ENCODE measurements around the gene DSG3.

DSG3 gene

GRCh38 chr18:31436825-31437224 is 10.7 kb upstream of the DSG3 start:
- DNase-seq = no peak

- no peak for DNase-seq
Observed at GRCh38 chr18:31438402-31438801, 9.1 kb upstream of the DSG3 start.

DNA sequence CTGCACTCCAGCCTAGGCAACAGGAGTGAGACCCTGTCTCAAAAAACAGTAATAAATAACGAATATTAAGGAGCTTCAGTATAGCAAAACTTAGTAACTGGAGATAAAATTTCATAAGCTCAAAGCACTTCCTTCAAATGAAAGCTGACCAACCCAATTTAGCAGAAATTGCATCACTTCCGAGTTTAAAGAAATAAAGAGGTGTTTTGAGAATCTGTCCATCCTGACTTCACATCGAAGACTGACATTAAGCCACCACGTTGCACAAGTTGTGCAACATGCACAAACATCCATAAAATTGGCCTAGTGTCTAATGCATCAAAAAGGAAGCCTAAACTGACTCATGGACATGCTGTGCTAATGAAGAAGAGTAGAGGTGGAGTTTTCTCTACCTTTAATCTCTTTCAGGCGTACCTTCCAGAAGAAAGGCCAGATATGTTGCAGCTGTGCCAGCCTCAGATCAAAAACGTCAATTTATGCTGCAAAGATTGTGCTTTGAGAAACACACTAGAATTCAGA is 7.7 kb upstream of the DSG3 start:
- DNase-seq = no peak

- no peak for DNase-seq
Observed at GRCh38 chr18:31440787-31441186, 6.8 kb upstream of the DSG3 start.

- DNase-seq = no peak
Observed at GRCh38 chr18:31441493-31441892, 6.0 kb upstream of the DSG3 start.

- no peak for DNase-seq
Observed at GRCh38 chr18:31444142-31444541, 3.4 kb upstream of the DSG3 start.

DNA sequence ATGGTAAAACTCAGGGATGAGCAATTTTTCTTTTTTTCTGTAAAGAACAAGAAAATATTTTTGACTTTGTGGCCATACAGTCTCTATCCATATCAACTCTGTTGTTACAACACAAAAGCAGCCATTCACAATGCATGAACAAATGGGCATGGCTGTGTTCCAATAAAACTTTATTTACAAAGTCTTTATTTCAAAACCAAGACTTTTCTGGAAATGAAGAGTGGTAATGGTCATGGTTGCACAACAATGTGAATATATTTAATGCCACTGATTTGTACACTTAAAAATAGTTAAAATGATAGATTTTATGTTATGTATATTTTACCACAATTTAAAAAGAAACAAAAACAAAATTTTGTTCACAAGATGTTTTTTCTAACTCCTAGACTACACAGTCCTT is 1.6 kb upstream of the DSG3 start:
- no peak for DNase-seq

DNA sequence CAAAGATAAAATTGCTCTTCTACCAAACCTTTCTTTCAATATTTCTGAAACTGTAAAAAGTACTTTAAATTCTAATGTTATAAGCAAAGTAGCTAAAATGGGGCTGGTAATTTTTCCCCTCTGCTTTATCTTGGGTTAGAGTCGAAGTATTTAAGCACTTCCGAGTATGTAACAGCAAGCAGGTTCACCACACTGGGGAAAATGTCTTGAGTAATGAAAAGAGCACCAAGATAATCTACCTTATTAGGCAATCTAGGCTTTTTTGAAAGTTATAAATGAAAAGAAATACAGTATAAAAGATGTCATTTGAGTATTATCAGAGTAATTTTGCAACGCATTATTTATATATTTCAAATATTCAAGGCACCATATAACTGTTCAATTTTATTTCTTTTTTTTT is 687 bp upstream of the DSG3 start:
- DNase-seq = no peak

DNA sequence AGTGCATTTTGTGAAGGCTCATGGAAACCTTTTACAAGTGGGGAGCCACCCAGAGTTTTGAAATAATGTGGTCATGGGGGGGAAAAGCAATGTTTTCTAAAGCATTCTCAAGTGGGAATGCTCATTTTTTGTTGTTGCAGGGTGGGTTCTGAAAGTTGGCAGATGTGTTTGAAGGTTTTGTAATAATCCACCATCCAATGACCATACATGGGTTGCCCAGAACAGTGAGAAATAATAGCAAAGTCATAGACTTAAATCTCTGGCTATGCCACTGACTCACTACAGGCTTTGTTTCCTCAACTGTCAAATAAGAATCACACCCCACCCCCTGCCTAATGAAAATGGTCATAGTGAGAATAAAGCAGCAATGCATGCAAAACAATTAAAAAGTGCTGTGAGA is 2.9 kb downstream of the DSG3 start:
- no peak for DNase-seq

DNA sequence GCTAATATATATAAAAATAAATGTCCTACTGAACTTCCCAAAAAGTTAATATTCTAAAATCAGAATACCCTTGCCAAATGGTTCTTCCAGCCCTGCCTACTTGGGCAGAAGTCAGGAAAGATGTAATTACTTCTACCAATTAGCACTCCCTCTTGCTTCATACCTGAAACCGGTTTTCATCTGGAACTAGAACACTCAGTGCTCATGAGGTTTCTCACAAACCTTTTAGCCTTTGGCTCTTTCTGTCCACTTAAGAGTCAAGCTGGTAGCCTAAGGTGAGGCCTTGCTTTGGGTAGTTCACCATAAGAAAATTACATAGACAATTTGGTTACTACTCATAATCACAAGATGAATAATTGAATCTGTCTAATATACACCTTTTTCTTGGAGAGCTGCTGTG is 4.1 kb downstream of the DSG3 start:
- no peak for DNase-seq

DNA sequence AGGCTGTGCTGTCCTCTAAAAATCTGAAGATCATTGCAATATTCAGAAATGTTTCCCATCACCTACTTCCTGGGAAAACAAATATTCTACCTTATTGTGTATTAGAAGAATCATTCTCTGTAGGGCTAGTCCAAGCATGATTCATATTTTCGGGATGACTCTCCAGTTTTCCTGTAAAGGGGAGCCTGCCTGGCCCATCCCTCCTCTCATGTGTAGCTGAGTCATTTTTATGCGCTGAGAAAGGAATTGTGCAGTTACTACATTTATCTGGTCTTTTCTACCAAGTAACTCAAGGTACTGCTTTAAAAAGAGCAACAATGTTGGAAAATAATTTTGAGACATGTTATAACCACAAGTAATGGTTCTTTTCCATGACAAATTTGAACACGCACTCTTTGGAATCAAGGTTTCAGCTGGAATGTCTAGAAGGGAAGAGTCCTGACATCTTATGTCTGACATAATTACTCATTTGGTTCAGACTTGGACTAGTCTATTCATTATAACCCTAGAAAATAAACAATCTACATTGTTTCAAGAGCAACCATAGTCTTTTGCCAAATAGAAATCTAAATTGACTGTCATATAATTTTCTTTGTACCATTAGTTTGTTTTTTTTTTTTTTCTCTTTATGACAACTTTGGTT is 6.6 kb downstream of the DSG3 start:
- DNase-seq = no peak

DNA sequence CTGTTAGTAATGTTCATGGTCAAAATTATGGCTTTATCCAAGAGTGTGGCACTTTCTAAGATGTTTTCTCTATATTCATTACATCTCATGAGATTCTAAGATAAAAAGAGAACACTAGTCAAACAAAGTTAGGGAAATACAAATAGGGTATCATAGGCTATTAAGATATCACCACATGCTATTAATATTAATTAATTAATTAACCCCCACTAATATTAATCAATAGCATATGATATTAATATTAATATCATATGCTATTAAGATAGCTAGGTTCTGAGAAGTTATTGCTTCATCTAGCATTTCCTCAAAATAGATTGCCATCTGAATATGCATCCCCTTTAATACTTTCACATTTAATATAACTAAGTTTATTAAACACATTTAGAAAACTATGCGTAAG is 22.1 kb downstream of the DSG3 start:
- no peak for DNase-seq

DNA sequence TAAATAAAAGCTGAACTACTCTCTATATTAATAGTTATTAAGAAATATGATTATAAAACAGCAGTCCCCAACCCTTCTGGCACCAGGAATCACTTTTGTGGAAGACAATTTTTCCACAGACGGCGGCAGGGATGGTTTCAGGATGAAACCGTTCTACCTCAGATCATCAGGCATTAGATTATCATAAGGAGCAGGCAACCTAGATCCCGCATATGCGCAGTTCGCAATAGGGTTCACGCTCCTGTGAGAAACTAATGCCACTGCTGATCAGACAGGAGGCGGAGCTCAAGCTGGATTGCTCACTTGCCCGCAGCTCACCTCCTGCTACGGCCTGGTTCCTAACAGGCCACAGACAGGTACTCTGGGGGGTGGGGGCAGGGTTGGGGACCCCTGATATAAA is 31.1 kb downstream of the DSG3 start:
- DNase-seq = no peak

DNA sequence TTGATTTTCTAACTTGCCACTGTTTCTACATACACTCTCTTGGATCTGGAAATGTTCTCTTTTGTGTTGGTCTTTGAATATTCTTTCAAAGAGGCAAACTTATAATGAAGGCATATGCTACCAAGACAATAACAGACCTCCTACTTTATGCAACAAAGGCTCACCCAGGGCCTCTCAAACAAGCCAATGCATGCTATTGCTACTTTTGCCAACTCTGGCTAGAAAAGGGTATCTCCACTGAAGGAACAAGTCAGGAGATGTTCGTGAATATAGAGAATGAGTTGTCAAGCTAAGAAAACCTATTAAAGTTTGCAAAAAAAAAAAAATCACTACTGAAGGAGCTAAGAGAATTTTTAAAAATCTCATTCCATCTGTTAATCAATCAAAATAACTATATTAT is 34.5 kb downstream of the DSG3 start:
- DNase-seq = no peak

- DNase-seq = no peak
Observed at GRCh38 chr18:31483396-31483795, 35.9 kb downstream of the DSG3 start.

DNA sequence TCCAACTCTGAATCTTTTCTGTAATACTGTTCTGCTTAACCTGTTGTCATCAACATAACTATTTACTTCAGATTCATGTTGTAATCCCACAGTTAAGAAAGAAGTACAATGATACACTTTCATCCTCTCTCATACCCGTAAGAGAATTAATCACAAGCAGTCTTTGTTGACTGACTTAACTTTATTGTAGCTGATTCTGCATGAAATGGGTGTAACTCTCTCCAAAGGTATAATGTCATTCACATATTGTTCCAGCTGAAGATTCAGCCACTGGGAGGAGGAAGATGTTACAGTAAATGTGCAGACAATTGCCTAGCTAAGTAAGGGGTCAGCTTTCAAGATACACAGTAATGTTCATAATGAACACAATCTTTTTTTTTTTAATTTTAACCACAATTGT is 36.9 kb downstream of the DSG3 start:
- DNase-seq = no peak

DNA sequence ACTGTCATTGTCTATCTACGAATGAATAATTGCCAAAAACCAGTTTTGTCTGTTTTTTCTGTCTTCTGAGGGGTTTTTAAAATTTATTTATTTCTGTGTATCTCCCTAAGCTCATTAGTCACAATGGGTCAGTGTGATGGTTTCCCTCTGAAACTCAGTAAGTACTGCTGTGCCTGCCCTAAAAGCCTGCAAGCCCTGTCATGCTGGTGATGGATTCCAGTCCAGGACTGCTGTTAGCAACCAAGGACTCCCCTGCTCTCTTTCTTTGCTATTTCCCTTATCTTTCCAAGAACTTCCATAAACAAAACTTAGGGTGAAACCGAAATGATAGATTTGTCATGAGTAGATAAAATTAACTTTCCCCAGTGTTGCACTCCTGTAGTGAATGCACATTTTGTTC is 38.6 kb downstream of the DSG3 start:
- no peak for DNase-seq

DNA sequence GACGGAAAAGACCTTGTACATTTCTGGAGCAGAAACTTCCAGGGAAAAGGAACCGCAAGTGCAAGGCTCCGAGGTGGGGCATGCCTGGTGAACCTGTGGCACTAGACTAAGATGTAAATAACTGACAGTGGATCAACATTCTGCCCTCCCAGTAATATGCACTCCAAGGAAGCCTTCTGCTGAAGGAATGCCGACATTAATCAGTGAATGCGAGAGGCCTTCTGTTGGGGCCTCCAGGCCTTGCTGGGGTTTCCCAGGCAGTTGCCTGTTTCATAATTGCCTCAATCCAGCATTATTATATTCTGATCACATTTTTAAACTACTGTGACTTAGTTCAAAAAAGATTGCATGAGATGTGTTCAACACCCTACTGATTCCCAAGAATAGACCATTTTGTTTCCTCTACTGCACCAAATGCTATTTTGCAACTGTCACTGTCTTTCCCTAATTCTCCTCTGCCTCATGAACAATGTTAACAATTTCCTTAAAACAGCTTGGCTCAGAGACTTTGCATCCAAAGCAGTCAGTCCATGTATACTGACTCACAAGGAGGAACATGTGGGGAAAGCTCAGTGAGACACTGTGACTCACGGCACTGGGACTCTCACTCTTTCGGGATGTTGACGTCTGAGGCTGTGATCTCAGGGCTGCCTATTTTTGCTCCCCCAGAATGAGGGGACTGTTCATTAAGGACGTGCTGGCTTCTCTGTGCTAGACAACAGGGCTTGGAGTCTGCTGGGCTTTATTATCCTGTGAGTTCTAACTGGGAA is 39.9 kb downstream of the DSG3 start:
- no peak for DNase-seq

DNA sequence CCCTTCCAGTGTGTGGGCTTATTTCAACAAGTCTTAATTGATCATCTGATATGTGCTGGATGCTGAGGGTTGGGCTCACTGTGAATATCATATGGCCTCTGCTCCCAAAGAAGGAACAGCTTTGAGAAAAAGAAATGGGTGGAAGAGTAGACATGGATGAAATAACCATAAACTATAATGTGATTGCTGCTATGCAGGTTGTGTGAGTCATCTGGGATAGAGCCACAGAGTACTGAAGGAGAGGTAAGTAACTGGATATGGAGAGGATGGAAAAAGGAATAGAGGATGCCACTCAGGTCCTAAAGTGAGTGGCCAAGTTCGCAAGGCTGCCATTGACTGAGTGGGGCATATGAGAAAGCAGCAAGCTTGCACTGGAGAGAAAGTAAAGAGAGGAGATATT is 41.8 kb downstream of the DSG3 start:
- no peak for DNase-seq

- no peak for DNase-seq
Observed at GRCh38 chr18:31490387-31490786, 42.8 kb downstream of the DSG3 start.

DNA sequence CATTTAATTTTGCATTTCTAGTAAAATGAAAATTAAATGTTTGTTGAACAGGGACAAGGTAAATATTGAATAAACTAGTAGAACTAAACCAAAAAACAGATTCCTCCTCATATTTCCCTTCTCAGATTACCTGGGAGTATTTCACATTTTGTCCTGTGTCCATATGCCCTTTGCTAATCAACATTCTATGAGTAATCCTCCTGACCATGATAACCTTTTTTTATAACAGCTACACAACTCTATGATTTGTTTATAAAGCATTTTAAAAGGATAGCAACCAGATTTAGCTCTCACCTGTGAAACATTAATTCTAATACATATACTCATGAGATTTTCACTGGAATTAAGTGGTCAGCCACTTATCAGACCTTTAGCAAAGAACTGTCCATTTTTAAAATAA is 43.3 kb downstream of the DSG3 start:
- DNase-seq = no peak

GRCh38 chr18:31491586-31491985 is 44.0 kb downstream of the DSG3 start:
- no peak for DNase-seq

DNA sequence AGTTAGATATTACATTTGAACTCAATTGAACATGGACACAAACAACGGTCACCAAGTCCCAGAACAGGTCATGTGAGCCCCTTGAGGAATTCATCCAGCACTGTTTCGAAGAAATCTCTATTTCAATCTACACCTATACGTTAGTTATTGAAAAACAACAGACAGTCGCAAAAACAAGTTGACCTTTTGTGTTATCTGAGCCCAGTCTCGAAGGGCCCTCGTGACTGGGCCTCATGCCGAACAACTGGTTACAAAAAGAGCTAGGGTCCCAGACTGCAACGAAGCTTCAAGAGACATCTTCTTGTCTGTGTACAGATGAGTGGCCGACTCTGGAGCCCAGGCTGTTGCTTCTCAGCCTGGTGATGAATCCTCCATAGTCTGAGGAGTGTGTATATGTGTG is 45.1 kb downstream of the DSG3 start:
- no peak for DNase-seq

DNA sequence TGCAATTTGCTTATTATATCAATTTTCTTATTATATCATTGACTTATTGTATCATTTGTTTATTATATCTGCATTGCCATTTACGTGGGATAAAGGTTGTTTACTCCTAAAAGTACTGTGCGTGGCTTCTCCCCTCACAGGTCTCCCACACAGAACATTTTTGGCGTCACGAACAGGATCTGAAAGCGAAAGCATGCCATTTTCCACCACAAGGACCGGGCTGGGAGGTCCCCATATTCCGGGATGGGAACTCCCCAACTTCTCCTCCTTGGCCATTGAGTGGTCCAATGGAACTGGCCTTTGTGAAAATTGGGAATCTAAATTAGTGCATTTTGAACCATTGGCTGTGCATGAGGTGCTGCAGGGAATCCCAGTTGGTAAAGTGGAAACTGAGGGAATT is 45.6 kb downstream of the DSG3 start:
- no peak for DNase-seq

DNA sequence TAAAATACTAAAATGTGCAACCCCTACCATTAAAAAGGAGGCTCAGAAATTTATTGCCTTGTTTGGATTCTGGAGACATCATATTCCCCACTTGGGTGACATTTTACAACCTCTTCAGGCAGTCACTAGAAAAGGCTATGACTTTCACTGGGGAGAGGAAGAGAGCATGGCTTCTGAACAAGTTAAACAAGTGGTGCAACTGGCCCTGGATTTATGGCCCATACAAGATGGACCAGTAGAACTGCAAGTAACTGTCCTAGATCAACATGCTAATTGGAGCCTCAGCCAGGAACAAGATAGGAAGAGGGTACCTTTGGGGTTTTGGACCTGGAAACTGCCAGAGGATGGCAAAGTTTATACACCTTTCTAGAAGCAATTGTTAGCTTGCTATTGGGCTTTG is 46.4 kb downstream of the DSG3 start:
- no peak for DNase-seq

Measured in activated effector memory CD4-positive, alpha-beta T cell treated with Interleukin-2 at 50 U/mL for 16 hours (primary cell).